Activated T-cell treated with anti-CD3 and anti-CD28 coated beads, Interleukin-2, amount 50 U/mL, for 72 hours (primary cell): Measurements from ENCODE around the gene ZMYND8. TPM values are rescaled to one million over a fixed set of nuclear protein-coding genes. Genes with fewer than 3 reads are reported as not detected.
"Not testable (repeated sequence)": the region's sequence is repeated elsewhere in the genome, so short reads cannot be mapped to it uniquely, and the experiment has no call there.

Experiments used
- ATAC-seq, 2 donors: fragments of 150-1000 bp; cut with Tn5 transposase; replicated peaks in 1 of 2; 2 replicates each; pipeline ENCODE4 v1.10.0; 2021; ENCODE audit warnings: moderate library complexity in 2 of 2, mild to moderate bottlenecking in 1 of 2
- DNase-seq, 2 donors: peaks; one replicate each; pipeline ENCODE4 v3.0.0; 2021 to 2022; ENCODE audit warnings: mixed read lengths in 1 of 2
- H3K27ac Mint-ChIP-seq: one replicate; pipeline ENCODE4 v1.8.0; 2022; ENCODE audit warnings: mild to moderate bottlenecking, moderate library complexity, mixed read lengths
- H3K27me3 Mint-ChIP-seq: one replicate; pipeline ENCODE4 v1.8.0; 2022; ENCODE audit warnings: low read depth, mixed read lengths
- H3K36me3 Mint-ChIP-seq, 2 donors: one replicate each; pipeline ENCODE4 v1.8.0; 2022; ENCODE audit warnings: mixed read lengths in 2 of 2, mild to moderate bottlenecking in 1 of 2; ENCODE audit not compliant: insufficient read depth in 2 of 2
- H3K4me1 Mint-ChIP-seq: one replicate; pipeline ENCODE4 v1.8.0; 2022; ENCODE audit warnings: low read depth, mixed read lengths
- H3K4me3 Mint-ChIP-seq, 2 donors: one replicate each; pipeline ENCODE4 v1.8.0; 2022; ENCODE audit warnings: mild to moderate bottlenecking in 2 of 2, mixed read lengths in 2 of 2, moderate library complexity in 2 of 2
- H3K9me3 Mint-ChIP-seq, 2 donors: one replicate each; pipeline ENCODE4 v1.8.0; 2022; ENCODE audit warnings: mixed read lengths in 2 of 2
- total RNA-seq, 2 donors: library from RNA; stranded (reverse); gene quantifications; one replicate each; pipeline ENCODE4 v1.2.3, GENCODE V29; 2022

The ZMYND8 gene
- total RNA-seq, 2 donors from 2014 or later = 34.3 to 40.1 TPM

DNA sequence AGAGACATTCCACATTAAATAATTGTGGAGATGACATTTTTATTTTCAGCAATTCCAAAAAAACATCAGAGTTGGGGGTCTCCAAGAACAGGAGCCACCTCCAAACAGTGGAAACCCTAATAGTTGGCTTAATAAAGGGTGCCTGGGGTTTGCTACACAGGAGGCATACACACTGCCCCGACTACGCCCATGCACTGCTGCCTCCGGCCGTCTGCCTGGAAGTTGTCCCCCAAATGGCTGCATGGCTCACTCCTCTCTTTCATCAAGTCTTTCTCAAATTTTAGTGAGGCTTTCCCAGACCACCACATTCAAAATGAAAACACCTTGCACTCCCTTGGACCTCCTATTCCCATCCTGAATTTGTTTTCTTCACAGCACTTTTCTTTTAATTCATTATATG, 58.8 kb downstream of the ZMYND8 start:
- H3K27me3 Mint-ChIP-seq = no peaks in the 10 kb centered on the region
- peaks cover 6% of the 10 kb centered on the region for H3K4me1 Mint-ChIP-seq
- no peak overlapping the region for H3K27ac Mint-ChIP-seq
- no peak overlapping the region for H3K4me3 Mint-ChIP-seq
- DNase-seq (no peak), ATAC-seq (no peak)
- H3K36me3 Mint-ChIP-seq = peaks cover 8 to 26% of the 10 kb centered on the region in 2 donors
- no peaks in the 10 kb centered on the region for H3K9me3 Mint-ChIP-seq

- no peak for DNase-seq
- peaks cover 10 to 31% of the 10 kb centered on the region in 2 donors for H3K36me3 Mint-ChIP-seq
- H3K27me3 Mint-ChIP-seq = no peaks in the 10 kb centered on the region
- no peaks in the 10 kb centered on the region for H3K9me3 Mint-ChIP-seq
- peak overlapping the region; percentile 61 for H3K27ac Mint-ChIP-seq
- H3K4me1 Mint-ChIP-seq = peaks cover 6% of the 10 kb centered on the region
- ATAC-seq = no peak
- no peak overlapping the region for H3K4me3 Mint-ChIP-seq
Measured at GRCh38 chr20:47296950-47297349, 59.5 kb downstream of the ZMYND8 start.

- Mint-ChIP-seq H3K4me3 (no peak overlapping the region), H3K9me3 (no peaks in the 10 kb centered on the region), H3K27ac (no peak overlapping the region), H3K36me3 (peaks cover 10 to 35% of the 10 kb centered on the region in 2 donors), H3K4me1 (peaks cover 6% of the 10 kb centered on the region), H3K27me3 (no peaks in the 10 kb centered on the region)
- DNase-seq = no peak
- no peak for ATAC-seq
Measured at GRCh38 chr20:47295921-47296426, 60.5 kb downstream of the ZMYND8 start.

DNA sequence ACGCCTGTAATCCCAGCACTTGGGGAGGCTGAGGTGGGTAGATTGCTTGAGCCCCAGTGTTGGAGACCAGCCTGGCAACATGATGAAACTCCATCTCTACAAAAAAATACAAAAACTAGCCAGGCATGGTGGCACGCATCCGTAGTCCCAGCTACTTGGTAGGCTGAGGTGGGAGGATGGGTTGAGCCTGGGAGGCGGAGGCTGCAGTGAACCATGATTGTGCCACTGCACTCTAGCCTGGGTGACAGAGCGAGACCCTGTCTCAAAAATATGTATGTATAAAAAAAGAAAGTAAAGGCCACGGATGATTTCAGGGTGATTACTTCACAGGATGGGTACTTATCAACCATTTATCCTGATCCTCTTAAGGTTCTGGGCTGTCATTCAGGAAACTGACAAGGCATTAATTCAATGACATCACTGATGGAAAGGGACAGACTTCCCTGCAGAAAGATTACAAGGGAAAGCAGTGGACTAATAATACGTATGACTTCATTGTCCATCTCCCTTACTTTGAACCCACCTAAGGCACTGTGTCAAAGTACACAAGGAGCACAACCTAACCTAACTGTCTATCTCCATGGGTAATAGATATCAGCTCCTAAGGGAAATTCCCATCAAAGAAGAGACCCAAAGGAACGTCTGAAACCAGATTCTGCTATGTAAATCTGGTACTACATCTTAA, 61.2 kb downstream of the ZMYND8 start:
- DNase-seq = no peak
- Mint-ChIP-seq H3K27ac (peak overlapping the region; percentile 57), H3K27me3 (no peaks in the 10 kb centered on the region), H3K4me1 (peaks cover 6% of the 10 kb centered on the region), H3K36me3 (peaks cover 10 to 35% of the 10 kb centered on the region in 2 donors), H3K4me3 (no peak overlapping the region), H3K9me3 (no peaks in the 10 kb centered on the region)
- ATAC-seq = no peak

- no peaks in the 10 kb centered on the region for H3K27me3 Mint-ChIP-seq
- ATAC-seq (no peak), DNase-seq (no peak)
- H3K4me3 Mint-ChIP-seq = no peak overlapping the region
- H3K4me1 Mint-ChIP-seq = peaks cover 6% of the 10 kb centered on the region
- no peaks in the 10 kb centered on the region for H3K9me3 Mint-ChIP-seq
- H3K27ac Mint-ChIP-seq = peak overlapping the region; percentile 63
- H3K36me3 Mint-ChIP-seq = peaks cover 14 to 33% of the 10 kb centered on the region in 2 donors
Measured at GRCh38 chr20:47293631-47294030, 62.9 kb downstream of the ZMYND8 start.

DNA sequence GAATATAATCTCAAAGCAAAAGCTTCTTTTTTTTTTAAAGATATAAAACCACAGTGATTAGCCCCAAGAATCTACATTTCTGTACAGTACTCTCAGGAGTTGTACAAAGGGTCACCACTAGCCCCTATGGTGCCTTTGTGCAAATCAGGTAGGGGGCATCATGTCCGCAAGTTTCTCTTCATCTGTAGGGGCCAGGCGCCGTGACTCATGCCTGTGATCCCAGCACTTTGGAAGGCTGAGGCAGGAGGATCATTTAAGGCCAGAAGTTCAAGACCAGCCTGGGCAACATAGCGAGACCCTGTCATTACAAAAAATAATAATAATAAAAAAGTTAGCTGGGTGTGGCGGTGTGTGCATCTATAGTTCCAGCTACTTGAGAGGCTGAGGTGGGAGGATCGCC, 63.9 kb downstream of the ZMYND8 start:
- peak overlapping the region; percentile 46 for H3K27ac Mint-ChIP-seq

GRCh38 chr20:47290666-47291430, 65.7 kb downstream of the ZMYND8 start:
- no peaks in the 10 kb centered on the region for H3K9me3 Mint-ChIP-seq
- ATAC-seq = no peak
- H3K36me3 Mint-ChIP-seq = peaks cover 14 to 33% of the 10 kb centered on the region in 2 donors
- no peak for DNase-seq
- no peak overlapping the region for H3K27ac Mint-ChIP-seq
- no peak overlapping the region for H3K4me3 Mint-ChIP-seq
- no peaks in the 10 kb centered on the region for H3K27me3 Mint-ChIP-seq
- H3K4me1 Mint-ChIP-seq = peaks cover 6% of the 10 kb centered on the region

More for the DNA sequence above, 63.9 kb downstream of the ZMYND8 start:
- H3K27me3 Mint-ChIP-seq = no peaks in the 10 kb centered on the region
- H3K9me3 Mint-ChIP-seq = no peaks in the 10 kb centered on the region
- ATAC-seq = no peak
- peaks cover 6% of the 10 kb centered on the region for H3K4me1 Mint-ChIP-seq
- no peak for DNase-seq
- no peak overlapping the region for H3K4me3 Mint-ChIP-seq
- H3K36me3 Mint-ChIP-seq = peaks cover 16 to 31% of the 10 kb centered on the region in 2 donors

DNA sequence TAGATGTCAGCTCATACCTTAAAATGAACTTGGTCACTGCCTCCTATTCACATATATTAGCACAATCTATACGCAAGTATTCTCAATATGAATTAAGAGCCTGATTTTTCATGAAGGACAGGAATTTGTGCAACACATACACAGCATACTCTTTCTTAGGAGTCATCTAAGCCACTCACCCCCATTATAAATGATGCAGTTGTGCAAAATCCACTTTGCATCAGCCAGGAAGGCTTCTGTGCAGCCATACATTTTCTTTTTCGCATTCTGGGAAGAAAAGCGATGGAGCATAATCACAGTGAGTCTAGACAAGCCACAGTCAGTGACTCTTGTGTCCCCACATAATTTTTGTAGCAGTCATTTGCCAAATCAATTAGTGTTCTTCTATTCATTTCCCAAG, 66.5 kb downstream of the ZMYND8 start:
- Mint-ChIP-seq H3K27ac (no peak overlapping the region), H3K4me3 (no peak overlapping the region), H3K9me3 (no peaks in the 10 kb centered on the region), H3K36me3 (peaks cover 12 to 26% of the 10 kb centered on the region in 2 donors), H3K4me1 (peaks cover 6% of the 10 kb centered on the region), H3K27me3 (no peaks in the 10 kb centered on the region)
- DNase-seq (no peak), ATAC-seq (no peak)

DNA sequence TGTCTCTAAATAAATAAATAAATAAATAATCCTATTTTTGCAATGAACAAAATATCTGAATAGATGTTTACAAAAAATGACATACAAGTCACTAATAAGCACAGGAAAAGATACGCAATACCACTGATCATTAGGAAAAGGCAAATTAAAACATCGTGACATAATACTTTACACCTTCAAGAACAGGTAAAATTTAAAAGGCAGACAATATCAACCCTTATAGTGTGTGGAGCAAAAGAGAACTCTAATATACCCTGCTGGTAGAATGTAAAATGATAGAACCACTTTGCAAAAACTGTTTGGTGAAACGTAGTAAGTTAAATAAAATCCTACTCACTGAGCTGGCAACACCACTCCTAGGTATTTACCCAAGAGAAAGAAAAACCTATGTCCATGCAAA, 67.4 kb downstream of the ZMYND8 start:
- no peak overlapping the region for H3K27ac Mint-ChIP-seq
- no peaks in the 10 kb centered on the region for H3K27me3 Mint-ChIP-seq
- no peak for DNase-seq
- no peak for ATAC-seq
- no peak overlapping the region for H3K4me3 Mint-ChIP-seq
- no peaks in the 10 kb centered on the region for H3K9me3 Mint-ChIP-seq
- peaks cover 5% of the 10 kb centered on the region for H3K4me1 Mint-ChIP-seq
- peaks cover 8 to 24% of the 10 kb centered on the region in 2 donors for H3K36me3 Mint-ChIP-seq

GRCh38 chr20:47288530-47288929, 68.0 kb downstream of the ZMYND8 start:
- not testable (repeated sequence) for ATAC-seq, H3K27ac Mint-ChIP-seq, H3K4me1 Mint-ChIP-seq

DNA sequence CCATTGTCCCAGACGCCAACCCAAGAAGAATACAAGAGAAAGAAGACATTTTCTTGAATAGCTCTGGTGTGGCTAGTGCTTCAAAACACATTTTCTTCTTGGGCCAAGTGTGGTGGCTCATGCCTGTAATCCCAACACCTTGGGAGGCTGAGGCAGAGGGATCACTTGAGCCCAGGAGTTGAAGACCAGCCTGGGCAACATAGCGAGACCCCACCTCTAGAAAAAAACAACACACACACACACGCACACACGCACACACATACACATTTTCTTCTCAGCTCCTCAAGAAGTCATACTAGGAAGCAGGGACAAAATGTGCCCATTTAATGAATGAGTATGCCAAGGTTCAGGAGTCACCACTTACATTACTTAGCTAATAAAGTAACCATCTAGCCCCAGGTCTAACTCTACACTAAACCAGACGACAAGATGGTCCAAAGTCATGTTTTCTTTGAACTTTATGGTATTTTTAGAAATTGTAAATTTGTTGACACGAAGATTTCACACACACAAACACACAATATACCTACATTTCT, 68.8 kb downstream of the ZMYND8 start:
- Mint-ChIP-seq H3K27me3 (no peaks in the 10 kb centered on the region), H3K4me1 (no peaks in the 10 kb centered on the region), H3K36me3 (peaks cover 10 to 22% of the 10 kb centered on the region in 2 donors)

More at GRCh38 chr20:47288530-47288929, 68.0 kb downstream of the ZMYND8 start:
- H3K4me3 Mint-ChIP-seq, H3K27me3 Mint-ChIP-seq, DNase-seq, H3K9me3 Mint-ChIP-seq: not testable (repeated sequence)
- H3K36me3 Mint-ChIP-seq = peaks cover 10 to 24% of the 10 kb centered on the region in 2 donors

GRCh38 chr20:47286681-47287080, 69.8 kb downstream of the ZMYND8 start:
- DNase-seq (no peak), ATAC-seq (no peak)
- H3K4me3 Mint-ChIP-seq = no peak overlapping the region
- H3K27me3 Mint-ChIP-seq = no peaks in the 10 kb centered on the region
- peaks cover 11 to 20% of the 10 kb centered on the region in 2 donors for H3K36me3 Mint-ChIP-seq
- no peak overlapping the region for H3K27ac Mint-ChIP-seq
- no peaks in the 10 kb centered on the region for H3K9me3 Mint-ChIP-seq
- peaks cover 5% of the 10 kb centered on the region for H3K4me1 Mint-ChIP-seq

More for the DNA sequence above, 68.8 kb downstream of the ZMYND8 start:
- ATAC-seq (no peak), DNase-seq (no peak)
- no peak overlapping the region for H3K4me3 Mint-ChIP-seq
- H3K27ac Mint-ChIP-seq = no peak overlapping the region
- H3K9me3 Mint-ChIP-seq = no peaks in the 10 kb centered on the region

DNA sequence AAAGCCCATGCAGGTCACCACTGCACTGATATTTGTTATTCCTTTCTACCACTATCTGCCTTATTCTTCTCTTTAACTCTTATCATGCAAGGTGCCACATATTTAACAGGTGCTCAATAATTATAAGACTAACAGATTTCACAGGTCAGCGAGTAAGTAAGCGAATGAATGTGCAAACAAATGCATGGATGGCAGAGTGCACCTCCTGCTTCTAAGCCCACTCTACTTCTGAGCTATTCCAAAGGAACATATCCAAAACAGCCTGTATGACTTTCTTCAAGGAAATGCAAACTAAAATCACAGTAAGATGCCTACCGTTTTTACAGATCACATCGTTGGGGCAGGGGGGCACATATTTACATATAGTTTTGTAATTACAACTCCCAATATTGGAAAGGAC, 71.3 kb downstream of the ZMYND8 start:
- Mint-ChIP-seq H3K9me3 (no peaks in the 10 kb centered on the region), H3K27me3 (no peaks in the 10 kb centered on the region), H3K4me1 (peaks cover 7% of the 10 kb centered on the region), H3K4me3 (no peak overlapping the region), H3K36me3 (peaks cover 13% of the 10 kb centered on the region in 2 donors), H3K27ac (no peak overlapping the region)
- DNase-seq (no peak), ATAC-seq (no peak)
